SK-N-MC (cell line): ENCODE results near the gene IMPG1.

Experiments used
- EZH2 ChIP-seq: fragments of 200-600 bp; sonication (generic); IDR thresholded peaks from one replicate; pipeline ENCODE4 v1.6.1; 2017; ENCODE audit warnings: antibody characterized with exemption
- FOXP2 ChIP-seq: optimal IDR thresholded peaks from 2 replicates; pipeline ENCODE3; 2011; ENCODE audit warnings: mild to moderate bottlenecking, moderate library complexity; ENCODE audit not compliant: insufficient read depth; ENCODE audit errors: extremely low read length, control extremely low read depth
- POLR2AphosphoS5 ChIP-seq: IDR thresholded peaks from 2 replicates; pipeline ENCODE4 v1.6.1; 2012; ENCODE audit warnings: mild to moderate bottlenecking, low read depth, low read length, borderline replicate concordance

GRCh38 chr6:75906871-75907270, 165.6 kb downstream of the IMPG1 start:
- TF ChIP-seq POLR2AphosphoS5: no peak
- no peak for TF ChIP-seq FOXP2
- no peak for TF ChIP-seq EZH2
